HL-60 (cell line): Measurements from ENCODE around the gene CINP.

Source experiments
- GABPA ChIP-seq: IDR thresholded peaks from 2 replicates; pipeline ENCODE4 v1.6.1; 2012; ENCODE audit warnings: low read depth
- POLR2AphosphoS5 ChIP-seq: IDR thresholded peaks from 2 replicates; pipeline ENCODE4 v1.6.1; 2012; ENCODE audit warnings: low read depth
- SPI1 ChIP-seq: IDR thresholded peaks from 2 replicates; pipeline ENCODE4 v1.6.1; 2012; ENCODE audit warnings: low read depth, mild to moderate bottlenecking, borderline replicate concordance
- TF ChIP-seq, protein P1 (sequence below): IDR thresholded peaks from one replicate; pipeline ENCODE4 v1.5.1; 2011; ENCODE audit warnings: low read length, control low read depth, inconsistent platforms; ENCODE audit not compliant: insufficient read depth
- TF ChIP-seq, protein P2 (sequence below): IDR thresholded peaks from 2 replicates; pipeline ENCODE4 v1.6.1; 2012; ENCODE audit warnings: low read depth; ENCODE audit not compliant: insufficient replicate concordance

DNA sequence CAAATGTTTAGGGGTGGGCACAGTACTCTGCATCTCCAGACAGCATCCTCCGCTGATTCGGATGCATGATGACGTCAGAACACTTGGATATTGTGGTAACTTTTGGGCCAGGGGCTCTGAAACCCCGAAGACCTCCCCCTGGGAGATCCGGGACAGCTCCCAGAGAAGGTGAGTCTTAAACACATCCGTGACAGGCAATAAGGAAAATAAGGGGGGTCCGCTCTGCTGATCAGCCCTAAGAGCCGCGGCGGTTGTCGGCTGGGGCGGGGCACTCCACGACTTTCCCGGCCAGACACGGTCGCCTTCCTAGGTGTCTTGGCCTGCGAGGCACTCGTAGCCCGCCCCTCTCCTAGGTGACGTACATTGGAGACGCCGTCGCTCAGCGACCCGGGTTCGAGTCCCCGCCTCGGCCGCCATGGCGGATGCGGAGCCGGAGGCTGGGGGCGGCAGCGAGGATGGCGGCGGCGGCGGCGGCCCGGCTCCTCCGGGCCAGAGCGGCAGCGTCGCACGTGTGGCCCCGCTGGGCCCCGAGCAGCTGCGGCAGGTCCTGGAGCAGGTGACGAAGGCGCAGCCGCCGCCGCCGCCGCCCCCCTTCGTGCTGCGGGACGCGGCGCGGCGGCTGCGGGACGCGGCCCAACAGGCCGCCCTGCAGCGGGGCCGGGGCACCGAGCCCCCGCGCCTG is 43.2 kb downstream of the CINP start, which contains the start of gene ZNF839:
- TF ChIP-seq, protein P1, sequence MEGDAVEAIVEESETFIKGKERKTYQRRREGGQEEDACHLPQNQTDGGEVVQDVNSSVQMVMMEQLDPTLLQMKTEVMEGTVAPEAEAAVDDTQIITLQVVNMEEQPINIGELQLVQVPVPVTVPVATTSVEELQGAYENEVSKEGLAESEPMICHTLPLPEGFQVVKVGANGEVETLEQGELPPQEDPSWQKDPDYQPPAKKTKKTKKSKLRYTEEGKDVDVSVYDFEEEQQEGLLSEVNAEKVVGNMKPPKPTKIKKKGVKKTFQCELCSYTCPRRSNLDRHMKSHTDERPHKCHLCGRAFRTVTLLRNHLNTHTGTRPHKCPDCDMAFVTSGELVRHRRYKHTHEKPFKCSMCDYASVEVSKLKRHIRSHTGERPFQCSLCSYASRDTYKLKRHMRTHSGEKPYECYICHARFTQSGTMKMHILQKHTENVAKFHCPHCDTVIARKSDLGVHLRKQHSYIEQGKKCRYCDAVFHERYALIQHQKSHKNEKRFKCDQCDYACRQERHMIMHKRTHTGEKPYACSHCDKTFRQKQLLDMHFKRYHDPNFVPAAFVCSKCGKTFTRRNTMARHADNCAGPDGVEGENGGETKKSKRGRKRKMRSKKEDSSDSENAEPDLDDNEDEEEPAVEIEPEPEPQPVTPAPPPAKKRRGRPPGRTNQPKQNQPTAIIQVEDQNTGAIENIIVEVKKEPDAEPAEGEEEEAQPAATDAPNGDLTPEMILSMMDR = no peak
- TF ChIP-seq POLR2AphosphoS5 = peak; percentile 57; the same call in 1 of the 2 replicates
- no peak for TF ChIP-seq GABPA
- TF ChIP-seq, protein P2, sequence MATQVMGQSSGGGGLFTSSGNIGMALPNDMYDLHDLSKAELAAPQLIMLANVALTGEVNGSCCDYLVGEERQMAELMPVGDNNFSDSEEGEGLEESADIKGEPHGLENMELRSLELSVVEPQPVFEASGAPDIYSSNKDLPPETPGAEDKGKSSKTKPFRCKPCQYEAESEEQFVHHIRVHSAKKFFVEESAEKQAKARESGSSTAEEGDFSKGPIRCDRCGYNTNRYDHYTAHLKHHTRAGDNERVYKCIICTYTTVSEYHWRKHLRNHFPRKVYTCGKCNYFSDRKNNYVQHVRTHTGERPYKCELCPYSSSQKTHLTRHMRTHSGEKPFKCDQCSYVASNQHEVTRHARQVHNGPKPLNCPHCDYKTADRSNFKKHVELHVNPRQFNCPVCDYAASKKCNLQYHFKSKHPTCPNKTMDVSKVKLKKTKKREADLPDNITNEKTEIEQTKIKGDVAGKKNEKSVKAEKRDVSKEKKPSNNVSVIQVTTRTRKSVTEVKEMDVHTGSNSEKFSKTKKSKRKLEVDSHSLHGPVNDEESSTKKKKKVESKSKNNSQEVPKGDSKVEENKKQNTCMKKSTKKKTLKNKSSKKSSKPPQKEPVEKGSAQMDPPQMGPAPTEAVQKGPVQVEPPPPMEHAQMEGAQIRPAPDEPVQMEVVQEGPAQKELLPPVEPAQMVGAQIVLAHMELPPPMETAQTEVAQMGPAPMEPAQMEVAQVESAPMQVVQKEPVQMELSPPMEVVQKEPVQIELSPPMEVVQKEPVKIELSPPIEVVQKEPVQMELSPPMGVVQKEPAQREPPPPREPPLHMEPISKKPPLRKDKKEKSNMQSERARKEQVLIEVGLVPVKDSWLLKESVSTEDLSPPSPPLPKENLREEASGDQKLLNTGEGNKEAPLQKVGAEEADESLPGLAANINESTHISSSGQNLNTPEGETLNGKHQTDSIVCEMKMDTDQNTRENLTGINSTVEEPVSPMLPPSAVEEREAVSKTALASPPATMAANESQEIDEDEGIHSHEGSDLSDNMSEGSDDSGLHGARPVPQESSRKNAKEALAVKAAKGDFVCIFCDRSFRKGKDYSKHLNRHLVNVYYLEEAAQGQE = no peak
- TF ChIP-seq SPI1 = no peak
